GM12865 (cell line): Measurements from ENCODE around the gene OSBPL10.

ENCODE experiments used
- DNase-seq: peaks from one replicate; pipeline ENCODE4 v3.0.0; 2010; ENCODE audit warnings: low read depth
- H3K4me3 ChIP-seq: 2 replicates; pipeline ENCODE4 v1.5.1; 2011; ENCODE audit warnings: mild to moderate bottlenecking, low read depth, low read length, control low read depth
- CTCF ChIP-seq: IDR thresholded peaks from 2 replicates; pipeline ENCODE4 v1.5.1; 2011; ENCODE audit warnings: low read length, control low read depth, low read depth, inconsistent platforms; ENCODE audit not compliant: insufficient read depth; ENCODE audit errors: missing control alignments

The OSBPL10 gene

GRCh38 chr3:31909455-31909854, 71.6 kb downstream of the OSBPL10 start:
- H3K4me3 ChIP-seq = no peak overlapping the region

GRCh38 chr3:31908391-31909097, 72.5 kb downstream of the OSBPL10 start:
- H3K4me3 ChIP-seq = no peak overlapping the region
- DNase-seq = no peak
- no peak for TF ChIP-seq CTCF

More at GRCh38 chr3:31909455-31909854, 71.6 kb downstream of the OSBPL10 start:
- no peak for TF ChIP-seq CTCF
- DNase-seq = no peak

- no peak for DNase-seq
- H3K4me3 ChIP-seq = no peak overlapping the region
- no peak for TF ChIP-seq CTCF
Measured at GRCh38 chr3:31906182-31906581, 74.9 kb downstream of the OSBPL10 start.

- DNase-seq = no peak
- H3K4me3 ChIP-seq = no peak overlapping the region
- TF ChIP-seq CTCF = no peak
Measured at GRCh38 chr3:31903686-31904431, 77.2 kb downstream of the OSBPL10 start.

GRCh38 chr3:31900583-31900982, 80.5 kb downstream of the OSBPL10 start:
- TF ChIP-seq CTCF = no peak
- H3K4me3 ChIP-seq = no peak overlapping the region

GRCh38 chr3:31896648-31897433, 84.2 kb downstream of the OSBPL10 start:
- no peak overlapping the region for H3K4me3 ChIP-seq
- TF ChIP-seq CTCF = no peak
- no peak for DNase-seq

More at GRCh38 chr3:31900583-31900982, 80.5 kb downstream of the OSBPL10 start:
- DNase-seq = no peak
